ENCODE results near the gene TBPL1. TPM values are rescaled to one million over a fixed set of nuclear protein-coding genes. Genes with fewer than 3 reads are reported as not detected.
A peak's percentile ranks its signal among the peaks of the same experiment; 100 is the strongest.

Gene TBPL1
- total and polyA plus RNA-seq, 2 of the 8 experiments (the other 6 are each of a cell fraction or from before 2014, with no cell fraction given): 32.5 to 67.0 TPM

- Histone ChIP-seq H3K36me3 (ENCODE audit: control insufficient read depth in 2 of 4, insufficient read depth in 4 of 4, low read length in 3 of 4) (peaks cover 0 to 3% (median 0%) of the 10 kb centered on the region in 4 experiments; a peak in 1 of 8 replicates), H2BK5ac (ENCODE audit: low read depth, low read length) (no peak overlapping the region), H3K9me3 (ENCODE audit: insufficient read depth in 2 of 2, low read depth in 1 of 2, low read length in 1 of 2) (no peaks in the 10 kb centered on the region), H4K91ac (replicated peaks; ENCODE audit: insufficient read length, low read length) (no peak overlapping the region), H3K56ac (replicated peaks; ENCODE audit: insufficient read length, low read depth, low read length) (no peak overlapping the region), H3K27ac (ENCODE audit: low read depth, low read length) (no peak overlapping the region), H4K20me1 (replicated peaks in 1 of 2; ENCODE audit: control insufficient read depth in 1 of 2, insufficient read depth in 2 of 2, low read length in 2 of 2) (no peaks in the 10 kb centered on the region), H3K14ac (ENCODE audit: insufficient read length) (no peak overlapping the region), H3K27me3 (replicated peaks in 1 of 4; ENCODE audit: control insufficient read depth in 3 of 4, extremely low read depth in 1 of 4, insufficient read depth in 3 of 4, low read length in 3 of 4) (no peaks in the 10 kb centered on the region), H3K4ac (replicated peaks; ENCODE audit: insufficient read length, low read depth, low read length) (no peak overlapping the region), H2AFZ (ENCODE audit: low read length) (no peak overlapping the region), H3K9ac (replicated peaks in 1 of 4; ENCODE audit: extremely low read depth in 1 of 4, low read depth in 3 of 4, low read length in 3 of 4) (no peak overlapping the region), H4K5ac (ENCODE audit: insufficient read length, low read depth, low read length) (no peak overlapping the region), H3K4me3 (ENCODE audit: extremely low read depth in 1 of 4, insufficient read depth in 2 of 4, low read depth in 3 of 4, low read length in 4 of 4) (no peak overlapping the region), H3K4me2 (ENCODE audit: insufficient read depth in 1 of 2, low read depth in 2 of 2, low read length in 2 of 2) (no peak overlapping the region), H2BK12ac (ENCODE audit: low read depth, low read length) (no peak overlapping the region), H2AK5ac (ENCODE audit: low read depth, low read length) (no peak overlapping the region), H2BK120ac (replicated peaks; ENCODE audit: low read depth, low read length) (no peak overlapping the region), H3K23me2 (ENCODE audit: low read depth, low read length) (no peaks in the 10 kb centered on the region), H2BK15ac (ENCODE audit: low read length) (no peak overlapping the region), H3K4me1 (replicated peaks in 1 of 4; ENCODE audit: control insufficient read depth in 3 of 4, insufficient read depth in 4 of 4, low read length in 3 of 4) (peaks cover 0 to 3% (median 1%) of the 10 kb centered on the region in 4 experiments; a peak in 2 of 7 replicates), H3K79me1 (ENCODE audit: low read depth, low read length) (no peaks in the 10 kb centered on the region), H3K23ac (ENCODE audit: insufficient read length) (no peak overlapping the region), H2BK20ac (ENCODE audit: low read length) (no peak overlapping the region), H4K8ac (ENCODE audit: extremely low read depth, insufficient read depth, low read length) (peak overlapping the region; percentile 11; the same call in 1 of the 2 replicates), H3K18ac (ENCODE audit: extremely low read depth, low read length) (no peak overlapping the region), H3K79me2 (ENCODE audit: control insufficient read depth in 1 of 2, insufficient read depth in 2 of 2, low read length in 2 of 2) (no peaks in the 10 kb centered on the region)
- ChIA-PET CTCF (ENCODE audit: partially characterized antibody) (interaction anchor here (0.9 to 2.3 kb wide), 5 partner anchors 19 to 83 kb away, joined by 3 to 7 read pairs (median 4); no protein-coding TSS in a partner anchor), POLR2A (ENCODE audit: partially characterized antibody) (no interaction called here)
- no peak for FAIRE-seq
- no peak for DNase-seq (ENCODE audit: low read depth in 1 of 2, low spot score in 2 of 2)
- WGBS, 2 experiments (ENCODE audit: extremely low coverage in 1 of 2, insufficient coverage in 1 of 2, insufficient read length in 1 of 2, insufficient replicate concordance in 2 of 2, low coverage in 1 of 2, low lambda C conversion rate in 2 of 2, missing lambda C conversion rate in 1 of 2): 90% methylated on average over 4 of the region's 4 CpGs; no CpG with 5 or more reads in 1 of the 2 experiments
- TF ChIP-seq HDAC6 (IDR thresholded peaks at IDR 0.05; ENCODE audit: low read depth, low read length) (no peak), NANOG (IDR thresholded peaks at IDR 0.05; ENCODE audit: insufficient read depth, low read depth, low read length, poor library complexity, severe bottlenecking) (no peak), SIN3A (conservative IDR thresholded peaks at IDR 0.05 in 1 of 2, IDR thresholded peaks at IDR 0.05 in 1 of 2; ENCODE audit: low read depth in 1 of 2, low read length in 2 of 2) (no peak), CHD2 (IDR thresholded peaks at IDR 0.05; ENCODE audit: low read length) (no peak), ATF2 (IDR thresholded peaks at IDR 0.05; ENCODE audit: low read length) (no peak), GABPA (IDR thresholded peaks at IDR 0.05; ENCODE audit: borderline replicate concordance, insufficient read depth, low read length) (no peak), CTBP2 (IDR thresholded peaks at IDR 0.05; ENCODE audit: borderline replicate concordance, insufficient read depth, insufficient read length, low read length) (no peak), CEBPB (IDR thresholded peaks at IDR 0.05; ENCODE audit: low read depth, low read length) (no peak), TCF12 (IDR thresholded peaks at IDR 0.05; ENCODE audit: low read depth, low read length) (no peak), HDAC2 (IDR thresholded peaks at IDR 0.05; ENCODE audit: borderline replicate concordance in 1 of 2, low read depth in 2 of 2, low read length in 2 of 2) (no peak), SP1 (IDR thresholded peaks at IDR 0.05; ENCODE audit: low read depth, low read length) (no peak)
These were observed 54.1 kb downstream of the TBPL1 start for GRCh38 chr6:134007077-134007476.
